H1 (cell line): ENCODE data around the gene SLC22A23. TPM values are rescaled to one million over a fixed set of nuclear protein-coding genes. Genes with fewer than 3 reads are reported as not detected.

Source experiments
- KDM4A ChIP-seq: IDR thresholded peaks from one replicate; pipeline ENCODE4 v1.7.1; 2012; ENCODE audit warnings: low read depth, mild to moderate bottlenecking, moderate library complexity, low read length, inconsistent platforms; ENCODE audit not compliant: severe bottlenecking
- RFX5 ChIP-seq: IDR thresholded peaks from 2 replicates; pipeline ENCODE4 v1.6.1; 2011; ENCODE audit warnings: low read depth, low read length, improper control_type of control experiment, borderline replicate concordance
- polyA plus RNA-seq, 7 experiments: library from polyadenylated mRNA; depleted of rRNA in 3 of 7; stranded (reverse) in 5 of 7; unstranded in 2 of 7; fragments of >200 nt in 5 of 7; fragments of 200-250 nt in 2 of 7; gene quantifications; 1 replicate in 5 of 7; 2 replicates in 1 of 7; 4 replicates in 1 of 7; pipeline versions ENCODE4 v1.2.1 to v1.2.3, GENCODE V29; 2011 to 2013; ENCODE audit warnings: missing spikeins in 2 of 7, mixed read lengths in 2 of 7
- total RNA-seq: library from RNA; stranded (reverse); fragmentation: NEBNext Ultra II Directional; extraction: Animal tissue kit (Norgen Biotek cat#: 25700); gene quantifications from 2 replicates; pipeline ENCODE4 v1.2.1, GENCODE V29; 2021

The SLC22A23 gene
- total and polyA plus RNA-seq, 2 of the 8 experiments (the other 6 are each of a cell fraction or from before 2014, with no cell fraction given), result 9.9 to 38.4 TPM

- TF ChIP-seq RFX5, result no peak
- no peak for TF ChIP-seq KDM4A
Observed at GRCh38 chr6:3263096-3263495, 193.8 kb downstream of the SLC22A23 start (continued).
